ENCODE results near the gene BIRC3.
A peak's percentile ranks its signal among the peaks of the same experiment; 100 is the strongest.

BIRC3 gene

DNA sequence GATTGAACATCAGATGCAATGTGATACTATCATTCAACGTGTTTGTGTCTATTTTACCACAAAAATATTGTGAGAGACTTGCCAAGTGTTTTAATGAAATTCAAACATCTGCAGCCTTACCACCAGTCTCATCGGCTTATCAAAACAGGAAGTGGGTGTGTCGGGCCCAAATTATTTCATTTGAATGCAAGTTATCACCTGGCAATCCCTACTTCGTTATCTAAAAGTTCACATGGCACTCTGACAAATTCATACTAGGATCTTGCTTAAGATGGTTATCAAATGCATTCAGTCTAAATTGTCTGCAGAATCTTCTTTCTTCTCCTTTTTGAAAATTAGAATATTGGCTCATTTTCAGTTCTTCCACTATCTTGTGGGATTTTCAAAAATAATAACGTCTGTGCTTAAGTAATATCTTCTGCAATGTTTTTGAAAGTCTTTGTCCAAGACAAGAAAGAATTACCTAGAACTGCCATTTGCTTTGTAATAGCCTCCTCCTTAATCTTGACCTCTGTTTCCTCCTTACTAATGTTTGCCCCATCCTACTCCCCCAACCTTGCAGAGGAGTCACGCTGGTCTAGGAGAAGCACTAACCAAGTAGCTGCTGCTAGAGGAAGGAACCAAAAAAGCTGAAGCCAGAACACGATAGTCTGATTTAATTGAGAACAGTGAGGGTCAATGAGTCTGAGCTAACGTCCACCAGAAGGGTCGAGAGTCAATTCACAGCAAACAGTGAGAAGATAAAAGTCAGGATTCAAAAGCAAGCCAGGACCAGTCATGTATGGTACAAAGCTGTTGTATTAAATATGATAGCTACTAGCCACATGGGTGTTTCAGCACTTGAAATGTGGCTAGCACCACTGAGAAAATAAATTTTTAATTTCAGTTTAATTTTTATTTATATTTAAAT lies 10.2 kb upstream of the BIRC3 start:
- ATAC-seq (ENCODE audit: low read depth) (peak; percentile 89), DNase-seq (ENCODE audit: low spot score in 2 of 2) (peak in 1 of 2 donors; percentile 41)
- H3K27me3 Mint-ChIP-seq, result no peaks in the 10 kb centered on the region
- peaks cover 8% of the 10 kb centered on the region for H3K36me3 Mint-ChIP-seq
- peaks cover 9% of the 10 kb centered on the region for H3K9me3 Mint-ChIP-seq
- H3K4me1 Mint-ChIP-seq, result peaks cover 40% of the 10 kb centered on the region
- H3K27ac Mint-ChIP-seq, result peak overlapping the region; percentile 92
- H3K4me3 Mint-ChIP-seq, result peak overlapping the region; percentile 31

DNA sequence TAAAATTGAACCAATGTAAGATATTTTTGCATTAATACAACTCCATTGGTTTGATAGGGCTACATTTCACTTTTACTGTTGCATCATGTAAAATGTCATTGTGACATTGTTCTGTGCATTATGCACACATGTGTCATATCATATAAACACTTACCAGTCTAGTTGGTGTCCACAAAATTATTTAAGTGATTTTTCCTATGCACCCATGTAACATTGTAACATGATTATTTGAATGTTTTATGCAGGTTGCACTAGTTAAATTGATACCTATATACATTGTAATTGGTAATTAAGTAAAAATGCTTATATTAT lies 9.6 kb upstream of the BIRC3 start:
- ATAC-seq (ENCODE audit: low read depth) (no peak), DNase-seq (ENCODE audit: low spot score in 2 of 2) (no peak)
- no peaks in the 10 kb centered on the region for H3K27me3 Mint-ChIP-seq
- no peak overlapping the region for H3K4me3 Mint-ChIP-seq
- peaks cover 9% of the 10 kb centered on the region for H3K9me3 Mint-ChIP-seq
- H3K36me3 Mint-ChIP-seq, result peaks cover 8% of the 10 kb centered on the region
- peaks cover 44% of the 10 kb centered on the region for H3K4me1 Mint-ChIP-seq
- peak overlapping the region; percentile 92 for H3K27ac Mint-ChIP-seq

DNA sequence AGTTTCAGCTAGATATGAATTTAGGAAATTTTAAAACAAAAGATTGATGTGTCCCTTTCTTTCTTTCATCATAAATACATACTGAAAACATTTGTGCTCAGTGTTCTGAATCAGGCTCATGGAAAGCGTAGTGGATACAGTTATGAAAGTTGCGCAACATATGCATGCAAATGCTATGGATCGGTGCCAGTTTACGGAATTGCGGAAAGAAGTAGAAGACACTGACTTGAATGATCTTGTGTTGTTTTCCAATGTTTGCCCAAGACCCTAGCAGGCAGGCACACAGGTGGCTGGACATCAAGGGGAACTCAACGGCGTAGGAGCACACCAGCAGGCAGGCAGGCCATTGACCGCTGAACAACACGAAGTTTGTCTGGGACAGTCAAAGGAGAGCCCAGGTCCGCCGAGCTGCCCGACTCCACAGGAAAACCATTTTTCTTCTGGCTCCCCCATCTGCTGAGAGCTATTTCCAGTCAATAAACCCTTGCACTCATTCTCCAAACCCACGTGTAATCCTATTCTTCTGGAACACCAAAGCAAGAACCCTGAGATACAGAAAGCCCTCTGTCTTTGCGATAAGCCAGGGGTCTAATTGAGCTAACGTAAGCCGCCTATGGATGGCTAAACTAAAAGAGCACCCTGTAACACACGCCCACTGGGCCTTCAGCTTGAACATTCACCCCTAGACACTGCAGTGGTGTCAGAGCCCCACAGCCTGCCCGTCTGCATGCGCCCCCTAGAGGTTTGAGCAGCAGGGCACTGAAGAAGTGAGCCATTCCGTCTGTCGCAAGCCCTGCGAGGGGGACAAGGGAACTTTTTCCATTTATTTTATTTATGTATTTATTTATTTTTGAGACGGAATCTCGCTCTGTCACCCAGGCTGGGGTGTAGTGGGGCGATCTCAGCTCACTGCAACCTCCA lies 7.4 kb upstream of the BIRC3 start:
- Mint-ChIP-seq H3K9me3 (no peaks in the 10 kb centered on the region), H3K4me1 (peaks cover 43% of the 10 kb centered on the region), H3K27ac (no peak overlapping the region), H3K27me3 (no peaks in the 10 kb centered on the region), H3K4me3 (no peak overlapping the region), H3K36me3 (no peaks in the 10 kb centered on the region)
- DNase-seq (ENCODE audit: low spot score in 2 of 2) (no peak), ATAC-seq (ENCODE audit: low read depth) (no peak)

DNA sequence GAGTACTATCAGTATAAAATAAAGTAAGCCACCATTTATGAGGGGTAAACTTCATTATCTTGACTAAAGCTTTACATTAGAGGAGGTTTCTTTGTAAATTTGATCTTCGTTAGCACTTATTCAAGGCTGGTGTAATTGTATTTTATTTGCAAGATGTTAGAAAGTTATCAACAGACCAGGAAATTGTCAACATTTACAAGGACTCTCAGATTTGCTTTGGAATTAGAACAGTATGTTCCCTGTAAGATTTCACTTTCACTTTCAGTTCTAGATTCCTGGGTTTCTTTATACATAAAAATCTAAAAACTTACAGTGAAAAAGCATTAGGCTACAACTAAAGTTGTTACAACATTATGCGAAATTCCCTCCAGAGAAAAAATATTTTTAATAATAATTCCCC lies 4.6 kb upstream of the BIRC3 start:
- Mint-ChIP-seq H3K4me3 (no peak overlapping the region), H3K9me3 (no peaks in the 10 kb centered on the region), H3K4me1 (peaks cover 32% of the 10 kb centered on the region), H3K27me3 (no peaks in the 10 kb centered on the region), H3K27ac (peak overlapping the region; percentile 96), H3K36me3 (peaks cover 3% of the 10 kb centered on the region)
- DNase-seq (ENCODE audit: low spot score in 2 of 2) (no peak), ATAC-seq (ENCODE audit: low read depth) (no peak)

DNA sequence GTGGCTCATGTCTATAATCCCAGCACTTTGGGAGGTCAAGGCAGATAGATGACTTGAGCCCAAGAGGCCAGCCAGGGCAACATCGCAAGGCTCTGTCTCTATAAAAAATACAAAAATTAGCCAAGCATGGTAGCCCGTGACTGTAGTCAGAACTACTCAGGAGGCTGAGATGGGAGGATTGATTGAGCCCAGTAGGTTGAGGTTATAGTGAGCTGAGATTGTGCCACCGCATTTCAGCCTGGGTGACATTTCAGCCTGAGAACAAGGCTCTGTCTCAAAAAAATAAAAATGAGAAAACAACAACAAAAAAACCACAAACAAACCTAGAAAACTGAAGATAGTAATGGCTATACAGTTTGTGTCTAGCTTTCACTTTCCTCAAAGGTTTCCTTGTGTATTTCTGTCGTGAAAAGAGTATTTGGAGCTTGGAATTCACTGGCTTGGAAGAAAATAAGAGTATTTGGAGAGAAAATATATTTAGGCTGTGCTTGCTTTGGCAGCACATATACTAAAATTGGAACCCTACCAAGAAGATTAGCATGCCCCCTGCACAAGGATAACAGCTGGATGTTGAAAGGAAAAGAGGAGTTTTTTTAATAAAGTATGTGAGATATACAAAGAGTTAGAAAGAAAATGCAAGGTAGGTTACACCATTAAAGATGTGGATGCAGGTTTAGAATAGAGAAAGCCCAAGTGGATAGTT lies 3.9 kb upstream of the BIRC3 start:
- ATAC-seq (ENCODE audit: low read depth) (no peak), DNase-seq (ENCODE audit: low spot score in 2 of 2) (no peak)

DNA sequence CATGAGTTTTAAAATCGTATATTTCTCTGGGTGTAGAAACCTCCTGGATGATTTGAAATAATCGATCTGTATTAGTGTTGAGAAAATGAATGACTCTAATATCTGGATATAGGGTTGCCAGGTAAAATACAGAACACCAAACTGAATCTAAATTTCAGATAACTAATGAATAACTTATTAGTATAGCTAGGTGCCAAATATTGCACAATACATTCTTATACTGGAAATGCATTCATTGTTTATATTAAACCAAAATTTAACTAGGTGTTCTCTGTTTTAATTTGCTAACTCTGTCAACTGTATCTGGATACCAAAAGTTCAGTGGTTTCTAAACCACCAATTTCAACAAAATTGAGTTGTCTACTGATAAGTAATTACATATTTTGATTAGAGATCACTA lies 2.5 kb upstream of the BIRC3 start:
- Mint-ChIP-seq H3K9me3 (no peaks in the 10 kb centered on the region), H3K27me3 (no peaks in the 10 kb centered on the region), H3K27ac (peak overlapping the region; percentile 96), H3K4me3 (no peak overlapping the region), H3K4me1 (peaks cover 39% of the 10 kb centered on the region), H3K36me3 (peaks cover 16% of the 10 kb centered on the region)
- no peak for ATAC-seq (ENCODE audit: low read depth)
- no peak for DNase-seq (ENCODE audit: low spot score in 2 of 2)

More for the DNA sequence above, 3.9 kb upstream of the BIRC3 start:
- Mint-ChIP-seq H3K4me3 (peak overlapping the region; percentile 41), H3K36me3 (peaks cover 6% of the 10 kb centered on the region), H3K4me1 (peaks cover 32% of the 10 kb centered on the region), H3K27ac (peak overlapping the region; percentile 96), H3K27me3 (no peaks in the 10 kb centered on the region), H3K9me3 (no peaks in the 10 kb centered on the region)

DNA sequence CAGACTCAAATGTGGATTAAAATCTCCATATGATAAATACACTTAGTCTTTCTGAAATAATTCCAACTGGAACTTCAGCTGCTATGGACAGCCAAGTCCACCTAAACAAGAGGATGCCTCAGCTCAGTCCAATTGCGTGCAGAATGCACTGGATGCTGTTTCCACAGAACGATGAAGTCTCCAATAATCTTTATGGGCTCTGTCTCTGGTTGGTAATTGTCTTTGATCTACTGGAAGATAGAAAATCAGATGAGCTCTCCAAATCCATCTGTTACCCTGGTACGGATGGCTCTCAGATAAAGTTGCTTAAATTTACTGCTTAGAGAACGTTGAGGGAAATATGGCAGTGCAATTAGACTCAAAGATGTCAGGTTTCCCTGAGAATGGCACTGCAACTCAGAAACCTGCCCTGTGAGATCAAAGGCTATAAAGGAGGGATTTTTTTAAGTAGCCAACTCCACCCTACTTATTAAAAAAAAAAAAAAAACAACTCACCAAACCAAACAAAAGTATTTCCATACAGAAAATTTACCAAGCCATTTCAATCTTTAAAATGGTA lies 859 bp upstream of the BIRC3 start:
- Mint-ChIP-seq H3K4me1 (peaks cover 45% of the 10 kb centered on the region), H3K27me3 (no peaks in the 10 kb centered on the region), H3K36me3 (peaks cover 27% of the 10 kb centered on the region), H3K4me3 (peak overlapping the region; percentile 79), H3K9me3 (no peaks in the 10 kb centered on the region), H3K27ac (peak overlapping the region; percentile 96)
- no peak for ATAC-seq (ENCODE audit: low read depth)
- no peak for DNase-seq (ENCODE audit: low spot score in 2 of 2)

DNA sequence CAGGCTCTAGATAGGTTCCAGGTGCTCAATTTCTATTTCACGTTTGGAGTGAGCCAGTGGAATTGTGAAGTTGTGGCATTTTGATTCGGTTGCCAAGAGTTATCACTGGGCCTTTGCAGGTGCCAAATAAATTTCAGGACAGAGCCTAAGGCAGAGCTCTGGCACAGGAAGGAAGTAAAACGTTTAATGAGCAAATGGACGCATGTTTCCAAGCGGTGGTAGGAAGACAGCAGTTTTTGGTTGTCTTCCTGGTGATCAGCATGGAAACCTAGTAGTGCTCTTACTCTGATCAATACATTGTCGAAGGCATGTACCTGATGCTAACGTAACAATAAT lies 452 bp downstream of the BIRC3 start:
- H3K4me3 Mint-ChIP-seq, result peak overlapping the region; percentile 94
- H3K36me3 Mint-ChIP-seq, result peaks cover 34% of the 10 kb centered on the region
- DNase-seq (ENCODE audit: low spot score in 2 of 2) (no peak), ATAC-seq (ENCODE audit: low read depth) (no peak)
- H3K4me1 Mint-ChIP-seq, result peaks cover 48% of the 10 kb centered on the region
- H3K27me3 Mint-ChIP-seq, result no peaks in the 10 kb centered on the region
- H3K9me3 Mint-ChIP-seq, result no peaks in the 10 kb centered on the region
- peak overlapping the region; percentile 96 for H3K27ac Mint-ChIP-seq

DNA sequence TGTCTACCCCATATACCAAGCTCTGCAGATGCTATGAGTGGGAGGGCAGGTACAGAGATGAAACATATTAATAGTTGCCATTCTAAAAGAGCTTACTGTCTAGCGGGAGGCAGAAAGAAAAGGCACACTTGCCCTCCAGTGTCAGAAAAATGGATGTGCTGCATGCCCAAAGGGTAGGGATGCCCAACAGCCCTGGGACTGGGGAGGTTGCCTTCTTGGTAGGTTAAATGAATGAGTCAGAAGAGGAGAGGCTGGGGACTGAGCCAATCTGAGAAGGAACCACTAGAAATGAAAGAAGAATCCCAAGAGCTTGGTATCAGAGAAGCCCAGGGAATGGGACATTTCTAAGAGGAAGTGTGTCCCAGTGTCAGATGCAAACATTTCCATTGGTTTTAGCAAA lies 1.2 kb downstream of the BIRC3 start:
- Mint-ChIP-seq H3K4me1 (peaks cover 42% of the 10 kb centered on the region), H3K27ac (peak overlapping the region; percentile 96), H3K4me3 (peak overlapping the region; percentile 94), H3K27me3 (no peaks in the 10 kb centered on the region), H3K36me3 (peaks cover 35% of the 10 kb centered on the region), H3K9me3 (no peaks in the 10 kb centered on the region)
- peak; percentile 7 for ATAC-seq (ENCODE audit: low read depth)
- peak in 1 of 2 donors; percentile 38 for DNase-seq (ENCODE audit: low spot score in 2 of 2)

DNA sequence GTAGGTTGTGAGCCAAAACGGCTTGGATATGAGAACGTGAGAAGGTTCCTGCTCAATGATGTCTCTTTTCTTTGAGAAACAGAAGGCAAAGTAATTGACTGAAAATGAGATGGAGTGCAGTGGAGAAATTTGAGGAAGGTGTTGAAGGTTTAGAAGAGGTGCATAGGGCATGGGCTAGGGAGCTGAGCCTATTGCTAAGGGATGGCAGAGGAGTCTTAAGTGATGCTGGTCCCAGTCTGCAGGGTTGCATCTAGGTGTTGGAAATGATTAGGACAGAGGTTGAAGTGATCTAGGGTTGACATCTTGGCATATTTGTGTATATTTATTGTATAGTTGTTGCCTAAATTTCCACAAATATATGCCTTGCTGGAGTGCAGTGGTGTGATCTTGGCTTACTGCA lies 2.3 kb downstream of the BIRC3 start:
- H3K4me1 Mint-ChIP-seq, result peaks cover 39% of the 10 kb centered on the region
- ATAC-seq (ENCODE audit: low read depth) (no peak), DNase-seq (ENCODE audit: low spot score in 2 of 2) (no peak)
- peaks cover 39% of the 10 kb centered on the region for H3K36me3 Mint-ChIP-seq
- peak overlapping the region; percentile 96 for H3K27ac Mint-ChIP-seq
- no peaks in the 10 kb centered on the region for H3K9me3 Mint-ChIP-seq
- peak overlapping the region; percentile 94 for H3K4me3 Mint-ChIP-seq
- no peaks in the 10 kb centered on the region for H3K27me3 Mint-ChIP-seq

DNA sequence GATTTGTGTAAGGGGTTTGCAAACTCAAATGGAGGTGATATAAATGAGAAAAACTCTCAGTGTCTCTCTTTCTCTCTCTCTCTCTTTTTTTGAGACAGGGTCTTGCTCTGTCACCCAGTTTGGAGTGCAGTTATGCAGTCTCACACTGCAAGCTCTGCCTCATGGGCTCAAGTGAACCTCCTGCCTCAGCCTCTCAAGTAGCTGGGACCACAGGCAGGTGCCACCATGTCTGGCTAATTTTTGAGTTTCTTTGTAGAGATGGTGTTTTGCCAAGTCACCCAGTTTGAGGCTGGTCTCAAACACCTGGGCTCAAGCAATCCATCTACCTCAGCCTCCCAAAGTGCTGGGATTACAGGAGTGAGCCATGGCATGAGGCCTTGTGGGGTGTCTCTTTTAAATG lies 2.9 kb downstream of the BIRC3 start:
- Mint-ChIP-seq H3K27me3 (no peaks in the 10 kb centered on the region), H3K9me3 (no peaks in the 10 kb centered on the region), H3K27ac (peak overlapping the region; percentile 96), H3K4me3 (peak overlapping the region; percentile 94), H3K4me1 (peaks cover 41% of the 10 kb centered on the region), H3K36me3 (peaks cover 42% of the 10 kb centered on the region)
- no peak for ATAC-seq (ENCODE audit: low read depth)
- no peak for DNase-seq (ENCODE audit: low spot score in 2 of 2)

DNA sequence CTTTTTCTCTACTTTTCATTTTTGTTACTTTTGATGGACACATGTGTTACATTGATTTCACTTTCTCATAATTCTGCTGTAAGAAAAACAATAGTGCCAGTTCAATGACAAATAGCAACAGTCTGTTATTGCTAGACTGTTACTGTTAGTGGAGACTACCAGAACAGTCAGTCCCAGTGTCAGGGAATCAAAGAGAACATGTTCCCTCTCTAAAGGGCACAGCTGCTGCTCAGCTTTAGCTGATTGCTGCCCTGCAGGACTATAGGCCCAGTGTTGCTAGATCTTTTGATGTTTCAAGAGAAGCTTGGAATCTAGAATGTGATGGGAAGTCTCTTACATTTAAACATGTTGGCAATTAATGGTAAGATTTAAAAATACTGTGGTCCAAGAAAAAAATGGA lies 3.4 kb downstream of the BIRC3 start:
- peak overlapping the region; percentile 96 for H3K27ac Mint-ChIP-seq
- peaks cover 40% of the 10 kb centered on the region for H3K4me1 Mint-ChIP-seq
- H3K36me3 Mint-ChIP-seq, result peaks cover 42% of the 10 kb centered on the region
- no peaks in the 10 kb centered on the region for H3K27me3 Mint-ChIP-seq
- ATAC-seq (ENCODE audit: low read depth), result no peak
- no peak for DNase-seq (ENCODE audit: low spot score in 2 of 2)
- no peaks in the 10 kb centered on the region for H3K9me3 Mint-ChIP-seq
- peak overlapping the region; percentile 94 for H3K4me3 Mint-ChIP-seq

DNA sequence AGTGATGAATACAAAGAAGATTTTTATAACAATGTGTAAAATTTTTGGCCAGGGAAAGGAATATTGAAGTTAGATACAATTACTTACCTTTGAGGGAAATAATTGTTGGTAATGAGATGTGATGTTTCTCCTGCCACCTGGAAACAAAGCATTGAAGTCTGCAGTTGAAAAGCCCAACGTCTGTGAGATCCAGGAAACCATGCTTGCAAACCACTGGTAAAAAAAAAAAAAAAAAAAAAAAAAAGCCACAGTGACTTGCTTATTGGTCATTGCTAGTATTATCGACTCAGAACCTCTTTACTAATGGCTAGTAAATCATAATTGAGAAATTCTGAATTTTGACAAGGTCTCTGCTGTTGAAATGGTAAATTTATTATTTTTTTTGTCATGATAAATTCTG lies 5.3 kb downstream of the BIRC3 start:
- ATAC-seq (ENCODE audit: low read depth) (no peak), DNase-seq (ENCODE audit: low spot score in 2 of 2) (no peak)
- Mint-ChIP-seq H3K9me3 (no peaks in the 10 kb centered on the region), H3K27me3 (no peaks in the 10 kb centered on the region), H3K36me3 (peaks cover 48% of the 10 kb centered on the region), H3K27ac (peak overlapping the region; percentile 92), H3K4me3 (peak overlapping the region; percentile 83), H3K4me1 (peaks cover 37% of the 10 kb centered on the region)
